K562 (cell line): ENCODE results near the gene DEF6. TPM values are rescaled to one million over a fixed set of nuclear protein-coding genes. Genes with fewer than 3 reads are reported as not detected.

Experiments
- ATAC-seq: fragments of 200-7000 bp; cut with Tn5 transposase; 3 replicates; pipeline ENCODE4 v1.9.1; 2020; ENCODE audit warnings: moderate library complexity
- BruUV-seq: library from RNA; stranded (reverse); fragments of 400-500 nt; replicated peaks from 2 replicates; lab custom pipeline; 2021; lab: Mats Ljungman, UMichigan
- CTCF ChIA-PET: fragments of 300-600 bp; formaldehyde crosslinking; extraction: SDS; loops from one replicate; lab custom pipeline; 2021; ENCODE audit warnings: low intra/inter-chr PET ratio; lab: Yijun Ruan, JAX
- POLR2A ChIA-PET: fragments of 300-600, 350-650 bp; sonication (Branson Sonifier 250); formaldehyde crosslinking; extraction: SDS; loops from one replicate; lab custom pipeline; 2021; ENCODE audit warnings: antibody characterized with exemption, inconsistent platforms; lab: Yijun Ruan, JAX
- DNase-seq, 4 experiments: peaks; one replicate each; pipeline versions ENCODE4 v3.0.0 to v3.0.0-alpha.2; 2011 to 2018; ENCODE audit warnings: low spot score in 3 of 4, mixed read lengths in 3 of 4; ENCODE audit errors: extremely low read depth in 1 of 4
- FAIRE-seq: peaks from 2 replicates; lab custom pipeline; 2011; peaks lifted over from hg19 to GRCh38; lab: Jason Lieb, UNC
- H2AFZ ChIP-seq: 2 replicates; pipeline ENCODE4 v1.6.0; 2011; ENCODE audit warnings: low read depth, low read length, control low read depth, inconsistent platforms
- H3K27ac ChIP-seq: fragments of 200-600 bp; 3 replicates; pipeline ENCODE4 v1.8.0; 2011; ENCODE audit warnings: low read depth, mild to moderate bottlenecking, control low read depth, inconsistent platforms, low read length, moderate library complexity, mixed read lengths; ENCODE audit errors: extremely low read depth
- H3K27me3 ChIP-seq, 2 experiments: fragments of 300-600 bp in 1 of 2; 2 replicates in 1 of 2; 3 replicates in 1 of 2; pipeline versions ENCODE4 v1.6.0 to v1.8.0; 2011; ENCODE audit warnings: inconsistent platforms in 2 of 2, low read length in 2 of 2, mild to moderate bottlenecking in 1 of 2, mixed read lengths in 1 of 2, moderate library complexity in 1 of 2; ENCODE audit not compliant: control insufficient read depth in 2 of 2, insufficient read depth in 2 of 2
- H3K36me3 ChIP-seq: fragments of 300-600 bp; 3 replicates; pipeline ENCODE4 v1.8.0; 2011; ENCODE audit warnings: mild to moderate bottlenecking, low read length, inconsistent platforms; ENCODE audit not compliant: control insufficient read depth, insufficient read depth
- H3K4me1 ChIP-seq, 2 experiments: fragments of 200-600 bp in 1 of 2; replicated peaks in 1 of 2; 2 replicates in 1 of 2; 3 replicates in 1 of 2; pipeline versions ENCODE4 v1.5.1 to v1.8.0; 2011; ENCODE audit warnings: inconsistent platforms in 2 of 2, low read length in 2 of 2, mild to moderate bottlenecking in 1 of 2, mixed read lengths in 1 of 2, moderate library complexity in 1 of 2; ENCODE audit not compliant: control insufficient read depth in 2 of 2, insufficient read depth in 2 of 2
- H3K4me2 ChIP-seq: 2 replicates; pipeline ENCODE4 v1.6.1; 2011; ENCODE audit warnings: low read length, control low read depth, inconsistent platforms, mixed read lengths; ENCODE audit not compliant: insufficient read depth
- H3K4me3 ChIP-seq: fragments of 200-600 bp; sonication (generic), shearing (Covaris generic); 2 replicates; pipeline ENCODE4 v1.5.1; 2016; ENCODE audit warnings: control low read depth, inconsistent platforms
- H3K79me2 ChIP-seq: fragments of 200-600 bp; 3 replicates; pipeline ENCODE4 v1.8.0; 2011; ENCODE audit warnings: low read length, inconsistent platforms; ENCODE audit not compliant: control insufficient read depth, insufficient read depth
- H3K9ac ChIP-seq, 2 experiments: 2 replicates each; pipeline versions ENCODE4 v1.6.0 to v1.6.1; 2011; ENCODE audit warnings: low read depth in 2 of 2, low read length in 2 of 2, control low read depth in 1 of 2, inconsistent platforms in 1 of 2, mild to moderate bottlenecking in 1 of 2, mixed read lengths in 1 of 2; ENCODE audit not compliant: insufficient read depth in 1 of 2
- H3K9me1 ChIP-seq: one replicate; pipeline ENCODE4 v1.6.0; 2011; ENCODE audit warnings: inconsistent platforms, mild to moderate bottlenecking, low read length, moderate library complexity; ENCODE audit not compliant: control insufficient read depth, insufficient read depth
- H3K9me3 ChIP-seq: replicated peaks from 2 replicates; pipeline ENCODE4 v1.5.1; 2011; ENCODE audit warnings: low read depth, low read length, inconsistent platforms; ENCODE audit not compliant: control insufficient read depth, insufficient read depth
- H4K20me1 ChIP-seq: replicated peaks from 2 replicates; pipeline ENCODE4 v1.6.1; 2011; ENCODE audit warnings: low read length, inconsistent platforms, mixed read lengths; ENCODE audit not compliant: control insufficient read depth, insufficient read depth
- EGR1 ChIP-seq: fragments of 450-650 bp; conservative IDR thresholded peaks from 2 replicates; pipeline ENCODE4 v1.6.1; 2017; ENCODE audit warnings: mild to moderate bottlenecking
- EP300 ChIP-seq: IDR thresholded peaks from 2 replicates; pipeline ENCODE4 v1.6.1; 2012; ENCODE audit warnings: low read length, improper control_type of control experiment
- ETV6 ChIP-seq, 3 experiments: fragments of 150-350 bp in 1 of 3; sonication (generic) in 1 of 3; formaldehyde crosslinking in 1 of 3; IDR thresholded peaks; 2 replicates each; pipeline versions ENCODE4 v1.6.1 to v1.8.0; 2014 to 2022; ENCODE audit warnings: borderline replicate concordance in 2 of 3, low read depth in 2 of 3, antibody characterized with exemption in 1 of 3, low read length in 1 of 3, mild to moderate bottlenecking in 1 of 3, missing genetic modification reagents in 1 of 3
- HINFP ChIP-seq: fragments of 450-650 bp; conservative IDR thresholded peaks from 2 replicates; pipeline ENCODE4 v1.6.1; 2016; ENCODE audit warnings: missing genetic modification characterization, low read depth, mild to moderate bottlenecking, control low read depth, missing compliant biosample characterization
- JUN ChIP-seq, 2 experiments: sonication (generic) in 1 of 2; formaldehyde crosslinking in 1 of 2; IDR thresholded peaks; 2 replicates each; pipeline versions ENCODE4 v1.6.1 to v1.8.0; 2012 to 2022; ENCODE audit warnings: borderline replicate concordance in 2 of 2, mild to moderate bottlenecking in 2 of 2, improper control_type of control experiment in 1 of 2, low read depth in 1 of 2, low read length in 1 of 2, missing genetic modification reagents in 1 of 2
- SIN3B ChIP-seq: fragments of 450-650 bp; IDR thresholded peaks from 2 replicates; pipeline ENCODE4 v1.6.1; 2017; ENCODE audit warnings: low read depth, mild to moderate bottlenecking, moderate library complexity
- SP1 ChIP-seq: sonication (generic); formaldehyde crosslinking; IDR thresholded peaks from 2 replicates; pipeline ENCODE4 v1.8.1; 2022; ENCODE audit warnings: mild to moderate bottlenecking, missing genetic modification reagents
- SPI1 ChIP-seq: IDR thresholded peaks from 2 replicates; pipeline ENCODE4 v1.6.1; 2011; ENCODE audit warnings: low read depth, low read length, control low read depth, borderline replicate concordance
- SRSF9 ChIP-seq: fragments of 200-400 bp; formaldehyde crosslinking; IDR thresholded peaks from 2 replicates; pipeline ENCODE4 v1.6.1; 2017; ENCODE audit warnings: low read depth, low read length, borderline replicate concordance
- VEZF1 ChIP-seq: fragments of 200-800 bp; sonication (Bioruptor generic); IDR thresholded peaks from 2 replicates; pipeline ENCODE4 v1.6.1; 2017; ENCODE audit warnings: missing genetic modification characterization, missing compliant biosample characterization
- ZNF395 ChIP-seq: fragments of 200-800 bp; sonication (Bioruptor generic); IDR thresholded peaks from 2 replicates; pipeline ENCODE4 v1.6.1; 2017; ENCODE audit warnings: missing genetic modification characterization, missing compliant biosample characterization
- ZNF668 ChIP-seq: fragments of 250-450 bp; sonication (Bioruptor Pico); IDR thresholded peaks from 2 replicates; pipeline ENCODE4 v1.8.0; 2022; ENCODE audit warnings: mild to moderate bottlenecking, inconsistent platforms
- WGBS: fragments of 100-300 bp; shearing (Covaris generic); methylation state at CpG from one replicate; pipeline ENCODE4 v1.1.6; 2016; ENCODE audit warnings: low coverage, mixed read lengths; ENCODE audit not compliant: insufficient coverage; ENCODE audit errors: missing lambda C conversion rate; 5-methylcytosine and 5-hydroxymethylcytosine counted together
- in situ Hi-C: fragments of 300-500 bp; cut with MboI; formaldehyde crosslinking; loops from 4 replicates; pipeline ENCODE4 v1.15.0; 2018; ENCODE audit warnings: inconsistent platforms, mixed read lengths
- intact Hi-C: fragments of 100-400 bp; cut with micrococcal nuclease; formaldehyde crosslinking; loops from 2 replicates; pipeline ENCODE4 v1.14.2; 2022
- polyA plus RNA-seq, 8 experiments: library from polyadenylated mRNA; depleted of rRNA in 4 of 8; stranded (reverse) in 5 of 8; unstranded in 3 of 8; fragments of >200 nt; fragmentation: Nextera tagmentation in 2 of 8; fragmentation: Illumina TruSeq in 1 of 8; extraction: Ambion mirVana in 2 of 8; extraction: Trizol in 1 of 8; gene quantifications; 2 replicates each; pipeline versions ENCODE4 v1.2.1 to v1.2.3, GENCODE V29; 2011 to 2014; ENCODE audit warnings: inconsistent platforms in 1 of 8, missing spikeins in 1 of 8
- total RNA-seq, 7 experiments: library from RNA; depleted of rRNA in 6 of 7; stranded (reverse); fragments of >200 nt in 6 of 7; fragmentation: Illumina TruSeq in 2 of 7; extraction: Trizol in 2 of 7; gene quantifications; 2 replicates each; pipeline versions ENCODE4 v1.2.1 to v1.2.3, GENCODE V29; 2011 to 2021; ENCODE audit warnings: low replicate concordance in 1 of 7

DEF6 gene
- total and polyA plus RNA-seq, 9 of the 15 experiments (the other 6 are each of a cell fraction or from before 2014, with no cell fraction given) = 1.3 to 44.6 (median 22.7) TPM

DNA sequence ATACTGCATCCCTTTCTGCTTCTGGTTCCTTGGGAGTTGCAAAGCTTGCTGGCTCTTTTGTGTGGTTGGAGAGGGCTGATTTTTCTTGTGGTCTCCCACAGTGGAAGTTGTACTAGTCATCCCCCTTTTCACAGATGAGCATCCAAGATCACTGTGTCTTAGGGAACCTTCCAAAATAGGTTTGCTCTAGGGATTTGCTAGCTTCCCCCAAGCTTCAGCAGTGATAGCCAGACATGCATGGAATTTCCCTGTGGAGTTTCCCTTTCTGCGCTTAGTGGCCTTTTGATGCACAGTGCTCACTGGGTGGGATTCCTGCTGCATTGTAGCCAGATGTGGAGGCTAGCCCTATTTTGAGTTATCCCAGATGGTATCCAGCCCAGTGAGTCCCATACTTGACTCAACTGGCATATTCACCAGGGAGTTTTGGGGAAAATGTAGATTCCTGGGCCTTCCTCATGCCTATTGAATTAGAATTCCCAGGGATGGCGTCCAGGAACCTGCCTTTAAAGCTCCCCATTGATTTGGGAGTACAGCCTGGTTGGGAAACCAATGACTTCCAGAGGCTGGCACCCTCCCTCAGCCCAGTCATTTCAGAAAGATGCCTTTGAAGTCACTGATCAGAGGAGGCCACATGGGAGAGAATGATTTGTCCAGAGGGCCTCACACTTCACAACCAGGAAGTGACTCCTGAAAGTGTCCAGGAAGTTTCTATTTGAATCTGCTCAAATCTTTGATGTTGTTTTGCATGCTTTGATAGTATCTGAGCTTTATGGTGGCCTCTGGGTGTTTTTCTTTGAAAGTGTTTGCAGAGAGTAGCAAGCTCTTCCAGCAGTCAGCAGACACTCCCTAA, 70.6 kb downstream of the DEF6 start (continued):
- TF ChIP-seq JUN (IDR thresholded peaks at IDR 0.05; ENCODE audit: borderline replicate concordance, low read depth, low read length) (no peak), JUN (CRISPR knock-in tag; IDR thresholded peaks at IDR 0.05; ENCODE audit: borderline replicate concordance) (0 out of 2 replicates have a peak, but pooled peaks have one; percentile 20), SIN3B (no peak)

- H3K9ac ChIP-seq = peak overlapping the region in 1 of 2 experiments; percentile 53; a peak in 1 of 4 replicates
- TF ChIP-seq VEZF1 (CRISPR knock-in tag) = peak; percentile 36; the same call in 1 of the 2 replicates
- TF ChIP-seq EP300 = peak; percentile 19; the same call in 1 of the 2 replicates
- TF ChIP-seq HINFP (tag) = 0 out of 2 replicates have a peak, but pooled peaks have one; percentile 21
- no peak for TF ChIP-seq ZNF668
- TF ChIP-seq ZNF395 = 0 out of 2 replicates have a peak, but pooled peaks have one; percentile 32
- TF ChIP-seq ETV6 (IDR thresholded peaks at IDR 0.05; ENCODE audit: borderline replicate concordance in 1 of 2, low read depth in 2 of 2, low read length in 1 of 2) = peak; percentile 14 to 85; a peak in 3 of 4 replicates
- TF ChIP-seq ETV6 (CRISPR knock-in tag; IDR thresholded peaks at IDR 0.05; ENCODE audit: borderline replicate concordance) = no peak
- peak; percentile 63 for TF ChIP-seq EGR1
- no peak for TF ChIP-seq SP1 (CRISPR knock-in tag)
- no peak for TF ChIP-seq SRSF9
- TF ChIP-seq SPI1 = peak; percentile 99
Observed at GRCh38 chr6:35370124-35370741, 72.6 kb downstream of the DEF6 start.

More at GRCh38 chr6:35370124-35370741, 72.6 kb downstream of the DEF6 start:
- Histone ChIP-seq H3K9me1 (no peaks in the 10 kb centered on the region), H3K4me3 (no peak overlapping the region), H3K9me3 (no peaks in the 10 kb centered on the region), H3K36me3 (no peaks in the 10 kb centered on the region; the same call in 2 of the 3 replicates), H3K4me1 (peaks cover 13 to 57% of the 10 kb centered on the region in 2 experiments), H3K79me2 (peaks cover 29% of the 10 kb centered on the region; the same call in 2 of the 3 replicates), H3K4me2 (peak overlapping the region; percentile 46), H3K27me3 (no peaks in the 10 kb centered on the region), H2AFZ (peak overlapping the region; percentile 60), H4K20me1 (peaks cover 8% of the 10 kb centered on the region; the same call in 1 of the 2 replicates), H3K27ac (peak overlapping the region; percentile 24; the same call in 2 of the 3 replicates)
- intact Hi-C loops (no loop called here), in situ Hi-C loops (no loop called here)
- POLR2A ChIA-PET = interaction anchor here (0.8 kb wide), 1 partner anchor 13 kb away, joined by 4 read pairs; no protein-coding TSS in a partner anchor
- FAIRE-seq = no peak
- no TSS peak for BruUV-seq
- DNase-seq = peak in 2 of 4 experiments; percentile 52 to 61
- CTCF ChIA-PET = no interaction called here
- ATAC-seq = peak; percentile 78
- 17% methylated on average over 8 of the region's 8 CpGs for WGBS
